ENCODE measurements around the gene CDK3.

CDK3 gene

GRCh38 chr17:75994802-75995370 lies 5.8 kb upstream of the CDK3 start:
- H3K4me3 ChIP-seq (ENCODE audit: low read depth, low read length): no peak overlapping the region
- no peak for TF ChIP-seq CTCF (IDR thresholded peaks at IDR 0.05; ENCODE audit: low read depth, low read length, missing control alignments)
- DNase-seq (ENCODE audit: low read depth): no peak

- no peak for TF ChIP-seq CTCF (IDR thresholded peaks at IDR 0.05; ENCODE audit: low read depth, low read length, missing control alignments)
- DNase-seq (ENCODE audit: low read depth): no peak
- H3K4me3 ChIP-seq (ENCODE audit: low read depth, low read length): no peak overlapping the region
Measured at GRCh38 chr17:75995385-75995925, 5.2 kb upstream of the CDK3 start.

- no peak for TF ChIP-seq CTCF (IDR thresholded peaks at IDR 0.05; ENCODE audit: low read depth, low read length, missing control alignments)
- H3K4me3 ChIP-seq (ENCODE audit: low read depth, low read length): no peak overlapping the region
- DNase-seq (ENCODE audit: low read depth): no peak
Measured at GRCh38 chr17:75996665-75997590, 3.7 kb upstream of the CDK3 start.

GRCh38 chr17:75998327-75998795 lies 2.3 kb upstream of the CDK3 start:
- H3K4me3 ChIP-seq (ENCODE audit: low read depth, low read length): no peak overlapping the region
- DNase-seq (ENCODE audit: low read depth): no peak
- TF ChIP-seq CTCF (IDR thresholded peaks at IDR 0.05; ENCODE audit: low read depth, low read length, missing control alignments): no peak

GRCh38 chr17:76000016-76000754 lies 470 bp upstream of the CDK3 start:
- peak; percentile 73 for TF ChIP-seq CTCF (IDR thresholded peaks at IDR 0.05; ENCODE audit: low read depth, low read length, missing control alignments)
- H3K4me3 ChIP-seq (ENCODE audit: low read depth, low read length): no peak overlapping the region
- DNase-seq (ENCODE audit: low read depth): no peak

GRCh38 chr17:76002100-76002499 lies 1.4 kb downstream of the CDK3 start:
- H3K4me3 ChIP-seq (ENCODE audit: low read depth, low read length): no peak overlapping the region
- TF ChIP-seq CTCF (IDR thresholded peaks at IDR 0.05; ENCODE audit: low read depth, low read length, missing control alignments): no peak
- no peak for DNase-seq (ENCODE audit: low read depth)

Data from GM12864 (cell line).